Lower leg skin (tissue), 4 donors: Measurements from ENCODE around the gene SEL1L2. TPM values are rescaled to one million over a fixed set of nuclear protein-coding genes. Genes with fewer than 3 reads are reported as not detected.

Experiments used
- DNase-seq, 2 donors: peaks; one replicate each; pipeline ENCODE4 v3.0.0-alpha.2; 2019; ENCODE audit warnings: low spot score in 2 of 2
- H3K4me3 ChIP-seq: fragments of 200-600 bp; sonication (generic); 2 replicates; pipeline ENCODE4 v1.5.1; 2017; ENCODE audit warnings: mild to moderate bottlenecking, low read depth; ENCODE audit not compliant: poor library complexity, severe bottlenecking
- CTCF ChIP-seq, 3 donors: fragments of 450-650 bp; IDR thresholded peaks; one replicate each; pipeline ENCODE4 v1.5.1; 2016; ENCODE audit warnings: antibody characterized with exemption in 3 of 3, mild to moderate bottlenecking in 3 of 3, moderate library complexity in 2 of 3
- POLR2A ChIP-seq, 2 donors: fragments of 450-650 bp; IDR thresholded peaks; one replicate each; pipeline ENCODE4 v1.6.1; 2016 to 2017; ENCODE audit warnings: antibody characterized with exemption in 2 of 2, mild to moderate bottlenecking in 1 of 2, moderate library complexity in 1 of 2
- WGBS, 2 donors: methylation state at CpG; one replicate each; pipeline ENCODE4 v1.1.5; 2018; 5-methylcytosine and 5-hydroxymethylcytosine counted together
- intact Hi-C: fragments of 100-400 bp; cut with DNase I; formaldehyde crosslinking; loops from one replicate; pipeline ENCODE4 v1.15.0; 2023; ENCODE audit warnings: low total_unique reads
- total RNA-seq, 4 donors: library from RNA; depleted of rRNA; stranded (reverse); fragments of >200 nt; gene quantifications; one replicate each; pipeline ENCODE4 v1.1.0, GENCODE V29; 2016

SEL1L2 gene
- total RNA-seq, 4 donors from 2014 or later: not detected

- WGBS, 2 donors: 38 to 50% methylated on average over 2 of the region's 2 CpGs
These were observed 63.2 kb downstream of the SEL1L2 start for GRCh38 chr20:13927171-13927570.

GRCh38 chr20:13922241-13922640 is 68.2 kb downstream of the SEL1L2 start:
- intact Hi-C loops: no loop called here
- DNase-seq: no peak
- no peak overlapping the region for H3K4me3 ChIP-seq
- no peak for TF ChIP-seq POLR2A (IDR thresholded peaks at IDR 0.05)
- TF ChIP-seq CTCF (IDR thresholded peaks at IDR 0.05): no peak
- WGBS, 2 donors: 52 to 54% methylated on average over 5 of the region's 5 CpGs

More at GRCh38 chr20:13927171-13927570, 63.2 kb downstream of the SEL1L2 start:
- TF ChIP-seq POLR2A (IDR thresholded peaks at IDR 0.05) (no peak), CTCF (IDR thresholded peaks at IDR 0.05) (no peak)
- no peak for DNase-seq
- H3K4me3 ChIP-seq: no peak overlapping the region
- intact Hi-C loops: no loop called here

- no peak for DNase-seq
- H3K4me3 ChIP-seq: no peak overlapping the region
- WGBS, 2 donors: 68 to 76% methylated on average over 3 of the region's 3 CpGs
- intact Hi-C loops: no loop called here
- TF ChIP-seq POLR2A (IDR thresholded peaks at IDR 0.05) (no peak), CTCF (IDR thresholded peaks at IDR 0.05) (no peak)
These were observed 75.1 kb downstream of the SEL1L2 start for GRCh38 chr20:13915284-13915683.

- intact Hi-C loops: no loop called here
- WGBS, 2 donors: 56% methylated on average over 4 of the region's 4 CpGs
- TF ChIP-seq CTCF (IDR thresholded peaks at IDR 0.05) (no peak), POLR2A (IDR thresholded peaks at IDR 0.05) (no peak)
- no peak overlapping the region for H3K4me3 ChIP-seq
- DNase-seq: no peak
These were observed 76.8 kb downstream of the SEL1L2 start for GRCh38 chr20:13913572-13913971.

GRCh38 chr20:13913131-13913530 is 77.3 kb downstream of the SEL1L2 start:
- TF ChIP-seq POLR2A (IDR thresholded peaks at IDR 0.05): no peak
- no peak for TF ChIP-seq CTCF (IDR thresholded peaks at IDR 0.05)
- no peak for DNase-seq
- intact Hi-C loops: no loop called here
- 62 to 66% methylated on average over 1 of the region's 1 CpG for WGBS, 2 donors
- no peak overlapping the region for H3K4me3 ChIP-seq

GRCh38 chr20:13910492-13910891 is 79.9 kb downstream of the SEL1L2 start:
- WGBS, 2 donors: 54 to 57% methylated on average over 1 of the region's 1 CpG

More at GRCh38 chr20:13910492-13910891, 79.9 kb downstream of the SEL1L2 start:
- intact Hi-C loops: no loop called here
- no peak for DNase-seq
- TF ChIP-seq POLR2A (IDR thresholded peaks at IDR 0.05) (no peak), CTCF (IDR thresholded peaks at IDR 0.05) (no peak)
- no peak overlapping the region for H3K4me3 ChIP-seq
